Amniotic epithelial cell (primary cell): Measurements from ENCODE around the gene CLTRN.
A peak's percentile ranks its signal among the peaks of the same experiment; 100 is the strongest.
"Not testable (repeated sequence)": the region's sequence is repeated elsewhere in the genome, so short reads cannot be mapped to it uniquely, and the experiment has no call there.

Experiments used
- DNase-seq: peaks from one replicate; pipeline ENCODE4 v3.0.0-alpha.2; 2010; ENCODE audit warnings: low read depth

Gene CLTRN

GRCh38 chrX:15664487-15665444 lies at the start of gene CLTRN:
Gene CLTRN (minus strand): TSS chrX:15664805. CDS start chrX:15664775, 30 bp downstream.
- DNase-seq: peak; percentile 9

DNA sequence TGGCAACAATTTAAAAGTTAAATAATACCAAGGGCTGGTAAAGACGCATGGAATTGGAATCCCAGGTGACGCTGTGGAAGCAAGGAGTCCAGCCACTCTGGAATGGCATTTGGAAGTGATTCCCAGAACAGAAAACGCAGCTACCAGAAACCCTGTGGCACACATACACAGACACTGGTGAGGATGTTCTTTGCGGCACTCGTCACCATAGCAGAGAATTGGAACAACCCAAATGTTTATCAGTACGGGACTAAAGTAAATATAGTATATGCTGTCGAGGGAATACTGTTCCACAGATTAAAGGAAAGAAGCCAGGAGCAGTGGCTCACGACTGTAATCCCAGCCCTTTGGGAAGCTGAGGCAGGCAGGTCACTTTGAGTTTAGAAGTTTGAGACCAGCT lies 39.7 kb upstream of the CLTRN start:
- DNase-seq: not testable (repeated sequence)

DNA sequence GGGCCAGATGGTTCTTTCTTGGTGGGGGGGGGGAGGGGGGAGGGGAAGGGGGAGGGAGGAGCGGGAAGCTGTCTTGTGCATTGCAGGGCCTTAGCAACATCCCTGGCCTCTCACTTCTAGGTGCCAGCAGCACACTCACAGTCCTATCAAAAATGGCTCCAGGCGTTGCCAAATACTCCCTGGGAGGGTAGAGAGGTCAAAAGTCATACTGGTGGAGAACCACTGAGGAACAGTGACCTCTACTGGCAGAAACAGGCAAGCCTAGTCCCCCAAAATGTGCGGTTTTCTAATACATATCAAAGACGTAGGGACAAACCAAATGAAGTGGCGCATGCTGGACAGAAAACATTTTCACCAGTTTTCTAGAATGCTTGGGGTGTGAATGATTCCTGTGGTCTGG lies 39.2 kb upstream of the CLTRN start:
- DNase-seq: not testable (repeated sequence)

DNA sequence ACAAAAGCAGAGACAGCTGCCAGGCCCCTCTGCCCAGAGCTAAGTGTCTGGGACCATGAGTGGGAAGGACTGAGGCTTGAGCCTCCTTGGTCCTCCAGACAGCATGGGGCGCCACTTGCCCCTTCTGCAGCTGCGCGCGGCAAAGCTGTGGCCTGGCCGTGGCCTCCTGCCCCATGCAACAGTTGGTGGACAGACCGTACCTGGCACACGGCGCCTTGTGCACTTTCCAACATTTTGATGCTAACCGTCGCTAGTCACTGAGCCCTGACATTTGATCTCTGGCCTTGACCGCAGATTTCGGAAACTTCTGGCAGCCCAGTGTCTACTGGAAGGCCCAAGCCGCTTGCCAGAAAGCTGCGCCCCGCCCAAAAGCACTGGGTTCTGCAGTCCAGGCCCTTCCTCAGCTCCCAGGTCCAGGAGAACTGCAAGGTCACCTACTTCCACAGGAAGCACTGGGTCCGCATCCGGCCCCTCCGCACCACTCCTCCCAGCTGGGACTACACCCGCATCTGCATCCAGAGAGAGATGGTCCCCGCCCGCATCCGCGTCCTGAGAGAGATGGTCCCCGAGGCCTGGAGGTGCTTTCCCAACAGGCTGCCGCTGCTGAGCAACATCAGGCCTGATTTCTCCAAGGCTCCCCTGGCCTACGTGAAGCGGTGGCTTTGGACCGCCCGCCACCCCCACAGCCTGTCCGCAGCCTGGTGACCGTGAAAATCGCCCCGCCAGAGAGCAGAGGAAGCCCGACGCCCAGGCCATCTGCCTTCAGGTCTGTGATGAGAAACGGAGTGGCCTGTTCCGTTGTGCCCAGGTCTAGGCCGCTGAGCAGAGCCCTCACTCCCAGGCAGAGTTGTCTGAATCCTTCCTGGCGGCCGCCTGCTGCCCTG lies 38.1 kb upstream of the CLTRN start:
- no peak for DNase-seq

- DNase-seq: no peak
These were observed 31.9 kb upstream of the CLTRN start for GRCh38 chrX:15696516-15696915.

GRCh38 chrX:15694941-15695451 lies 30.4 kb upstream of the CLTRN start:
- no peak for DNase-seq

GRCh38 chrX:15686818-15687685 lies 22.4 kb upstream of the CLTRN start:
- DNase-seq: peak; percentile 35

DNA sequence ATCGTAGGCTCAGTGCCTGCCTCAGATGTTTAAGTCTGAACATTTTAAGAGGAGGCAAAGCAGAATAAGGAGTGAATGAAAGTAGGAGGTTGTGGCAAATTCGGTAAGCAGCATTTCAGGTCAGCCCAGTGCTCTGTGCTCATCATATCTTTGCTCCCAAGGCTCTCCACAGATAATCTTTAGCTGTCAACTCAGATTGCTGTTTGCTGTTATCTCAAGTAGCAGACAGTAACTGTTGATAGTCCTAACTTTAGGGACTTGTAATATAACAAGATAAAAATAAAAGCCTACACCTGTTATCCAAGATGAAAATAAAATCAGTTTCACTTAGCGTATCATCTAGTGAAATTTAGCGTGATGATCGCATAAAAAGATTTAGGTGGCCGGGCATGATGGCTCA lies 18.6 kb upstream of the CLTRN start:
- no peak for DNase-seq

DNA sequence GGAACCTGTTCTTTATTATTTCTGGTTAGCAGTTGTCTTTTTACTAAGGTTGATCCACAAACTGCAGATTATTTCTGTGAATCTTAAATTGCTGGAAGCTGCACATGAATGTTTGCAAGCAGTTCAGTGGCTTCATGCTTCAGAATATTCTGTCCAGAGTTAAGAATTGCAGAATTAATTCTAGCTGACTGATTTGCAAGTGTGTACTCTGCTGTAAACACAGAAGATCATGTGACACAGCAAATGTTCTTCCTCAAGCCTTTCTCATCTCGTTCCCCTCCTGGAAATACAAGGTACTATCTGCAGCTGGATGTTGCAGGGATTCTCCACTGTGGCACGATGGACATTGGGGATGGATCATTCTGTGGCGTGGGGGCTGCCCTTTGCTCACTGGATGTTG lies 16.8 kb upstream of the CLTRN start:
- DNase-seq: no peak

- DNase-seq: peak; percentile 85
These were observed 15.8 kb upstream of the CLTRN start for GRCh38 chrX:15680401-15680800.

DNA sequence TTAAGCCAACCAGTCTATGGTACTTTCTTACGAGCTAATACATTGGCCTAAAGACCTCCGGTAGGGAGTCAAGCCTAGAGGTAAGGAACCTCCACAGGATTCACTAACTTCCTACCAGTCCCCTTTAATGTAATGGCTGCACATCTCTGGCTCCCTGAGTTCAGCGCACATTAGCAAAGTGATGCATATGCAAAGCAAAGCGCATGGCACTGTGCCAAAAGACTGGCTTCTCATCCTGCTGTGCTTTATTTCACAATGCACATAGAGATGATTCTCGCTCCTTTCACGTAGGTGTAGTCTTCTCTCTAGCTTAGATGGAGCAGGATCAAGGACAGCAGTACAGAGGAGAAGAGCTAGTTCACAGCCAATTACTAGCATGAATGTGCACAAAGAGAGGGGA lies 14.6 kb upstream of the CLTRN start:
- peak; percentile 23 for DNase-seq

DNA sequence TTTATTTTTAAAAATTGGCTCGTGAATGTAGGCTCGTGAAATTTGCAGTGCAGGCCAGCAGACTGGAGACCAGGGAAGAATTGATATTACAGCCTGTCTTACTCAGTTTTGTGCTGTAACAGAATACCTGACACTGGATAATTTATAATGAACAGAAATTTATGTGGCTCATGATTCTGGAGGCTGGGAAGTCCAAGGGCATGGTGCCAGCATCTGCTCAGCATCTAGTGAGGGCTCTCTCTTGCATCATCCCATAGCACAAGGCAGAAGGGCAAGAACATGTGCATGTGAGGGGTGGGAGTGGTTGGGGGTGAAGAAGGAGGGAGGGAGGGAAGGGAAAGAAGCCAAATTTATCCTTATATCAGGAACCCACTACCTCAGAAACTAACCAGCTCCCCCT lies 13.7 kb upstream of the CLTRN start:
- DNase-seq: peak; percentile 11

- DNase-seq: no peak
These were observed 12.3 kb upstream of the CLTRN start for GRCh38 chrX:15676886-15677285.

DNA sequence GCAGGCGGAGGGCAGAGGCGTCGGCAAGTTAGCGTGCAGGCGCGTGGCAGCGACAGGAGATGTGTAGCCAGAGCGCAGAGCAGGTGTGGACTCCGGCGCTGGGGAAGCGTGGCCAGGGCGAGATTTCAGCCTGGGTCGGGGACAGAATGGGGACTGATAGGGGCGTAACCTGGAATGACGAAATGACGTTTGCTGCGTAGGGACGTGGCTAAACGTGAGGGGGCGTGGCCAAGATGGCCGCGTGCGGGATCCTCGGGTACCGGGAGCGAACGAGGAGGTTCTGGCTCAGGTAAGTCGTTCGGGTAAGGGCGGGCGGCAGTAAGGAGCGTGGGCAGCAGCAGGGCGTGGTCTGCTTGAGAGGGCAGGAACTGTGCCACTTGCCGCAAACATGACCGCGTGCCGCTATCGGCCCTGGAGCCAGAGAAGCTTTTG lies 10.9 kb upstream of the CLTRN start:
- DNase-seq: no peak

DNA sequence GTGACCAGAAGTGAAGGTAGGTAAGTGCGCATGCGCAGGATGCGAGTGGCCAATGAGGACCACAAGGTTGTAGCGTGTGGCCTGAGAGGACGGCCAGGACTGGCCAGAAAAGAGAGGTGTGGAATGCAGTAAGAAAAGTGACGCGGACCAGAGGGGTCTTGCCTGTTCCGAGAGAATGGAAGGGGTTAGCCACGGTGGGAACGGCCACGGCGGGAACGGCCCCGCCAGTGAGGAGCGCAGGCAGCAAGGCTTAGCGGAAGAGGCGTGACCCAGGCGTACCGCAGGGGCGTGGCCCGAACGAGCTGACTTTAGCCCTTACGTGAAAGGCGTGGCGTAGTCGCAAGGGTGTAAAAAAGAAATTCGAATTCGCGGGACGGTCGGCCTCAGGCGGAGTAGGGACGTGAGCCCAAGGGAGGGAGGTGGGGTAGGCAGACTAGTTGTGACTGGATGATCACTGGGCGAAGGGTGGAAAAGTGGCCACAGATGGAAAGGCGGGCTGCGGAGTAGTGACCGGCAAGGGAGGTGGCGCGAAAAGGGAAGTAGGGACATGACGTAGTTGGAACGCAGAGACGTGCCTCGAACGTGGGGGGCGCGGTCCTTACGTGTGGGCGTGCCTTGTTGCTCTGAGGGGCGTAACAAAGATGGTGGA lies 10.4 kb upstream of the CLTRN start:
- DNase-seq: peak; percentile 83

GRCh38 chrX:15674514-15674840 lies 9.9 kb upstream of the CLTRN start:
- DNase-seq: no peak

- no peak for DNase-seq
These were observed 9.4 kb upstream of the CLTRN start for GRCh38 chrX:15673970-15674369.

DNA sequence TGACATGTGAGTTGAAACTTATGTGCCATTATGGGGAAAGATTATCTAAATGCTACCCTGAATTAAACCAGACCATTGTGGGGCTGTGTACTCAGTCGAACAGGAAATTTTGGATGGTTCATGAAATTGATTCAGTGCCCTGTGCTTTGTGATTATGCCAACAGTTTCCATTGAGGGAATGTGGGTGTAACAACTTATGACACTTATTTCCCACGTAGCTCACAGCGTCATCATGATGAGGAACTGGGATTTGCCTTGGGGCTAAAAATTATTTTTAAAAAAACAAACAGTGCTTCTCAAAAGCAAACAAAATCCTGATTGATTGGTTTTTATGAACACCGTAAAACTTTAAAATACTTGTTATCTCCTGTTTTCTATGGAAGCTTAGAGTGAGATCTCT lies 8.3 kb upstream of the CLTRN start:
- no peak for DNase-seq

- DNase-seq: no peak
These were observed 1.2 kb downstream of the CLTRN start for GRCh38 chrX:15663439-15663838.

DNA sequence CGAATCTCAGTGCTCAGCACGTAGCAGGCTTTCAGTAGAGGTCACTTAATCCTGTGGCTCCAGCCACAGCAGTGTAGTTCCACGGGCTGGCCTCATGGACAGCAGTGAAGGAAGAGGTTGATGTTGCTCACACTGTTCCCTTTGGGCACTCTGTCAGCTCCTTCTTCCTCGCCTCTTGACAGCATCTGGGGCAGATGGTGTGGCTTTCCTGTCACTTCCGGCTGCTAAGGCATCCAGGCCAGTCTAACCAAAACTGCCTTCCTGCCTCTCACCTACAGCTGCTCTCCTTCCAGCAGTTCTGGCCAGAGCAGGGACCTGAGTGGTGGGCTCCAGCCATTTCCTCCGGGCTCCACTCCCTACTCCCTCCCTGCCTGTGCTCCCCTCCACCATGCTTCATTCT lies 9.8 kb downstream of the CLTRN start:
- not testable (repeated sequence) for DNase-seq

GRCh38 chrX:15653961-15654360 lies 10.6 kb downstream of the CLTRN start:
- no peak for DNase-seq
